Body of pancreas (tissue), 4 donors: ENCODE measurements around the gene DEK.

Experiments
- CTCF ChIP-seq, 7 experiments: fragments of 450-650 bp in 4 of 7; fragments of 200-600 bp in 3 of 7; sonication (generic) in 3 of 7; IDR thresholded peaks; one replicate each; pipeline ENCODE4 v1.5.1; 2016 to 2019; ENCODE audit warnings: antibody characterized with exemption in 7 of 7
- POLR2A ChIP-seq, 3 donors: fragments of 450-650 bp; IDR thresholded peaks; one replicate each; pipeline ENCODE4 v1.6.1; 2016; ENCODE audit warnings: antibody characterized with exemption in 3 of 3, mild to moderate bottlenecking in 2 of 3

DNA sequence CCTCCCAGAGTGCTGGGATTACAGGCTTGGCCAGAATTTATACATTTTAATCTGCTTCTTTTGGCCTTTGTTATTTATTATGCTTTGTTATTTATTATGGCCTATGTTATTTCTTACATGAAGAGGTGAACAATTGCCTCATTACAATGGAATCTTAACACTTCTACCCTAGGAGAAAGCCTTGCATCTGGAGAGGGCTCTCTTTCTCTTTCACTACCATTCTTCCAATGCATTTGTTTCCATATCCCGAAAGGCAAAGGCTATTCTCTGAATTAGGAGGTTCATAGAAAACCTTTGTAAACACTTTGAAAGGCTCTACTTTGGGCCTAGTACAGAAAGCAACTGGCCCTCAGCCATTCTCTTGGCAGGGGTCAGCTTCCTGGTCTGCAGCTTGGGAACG lies 19.9 kb upstream of the DEK start:
- TF ChIP-seq CTCF (IDR thresholded peaks at IDR 0.05) = no peak
- TF ChIP-seq POLR2A (IDR thresholded peaks at IDR 0.05) = no peak
